EH (cell line): ENCODE results near the gene C10orf143.

Source experiments
- DNase-seq: peaks from one replicate; pipeline ENCODE4 v3.0.0-alpha.2; 2015; ENCODE audit warnings: low read depth

Gene C10orf143

GRCh38 chr10:130052193-130052592 is 58.4 kb downstream of the C10orf143 start:
- DNase-seq = no peak

DNA sequence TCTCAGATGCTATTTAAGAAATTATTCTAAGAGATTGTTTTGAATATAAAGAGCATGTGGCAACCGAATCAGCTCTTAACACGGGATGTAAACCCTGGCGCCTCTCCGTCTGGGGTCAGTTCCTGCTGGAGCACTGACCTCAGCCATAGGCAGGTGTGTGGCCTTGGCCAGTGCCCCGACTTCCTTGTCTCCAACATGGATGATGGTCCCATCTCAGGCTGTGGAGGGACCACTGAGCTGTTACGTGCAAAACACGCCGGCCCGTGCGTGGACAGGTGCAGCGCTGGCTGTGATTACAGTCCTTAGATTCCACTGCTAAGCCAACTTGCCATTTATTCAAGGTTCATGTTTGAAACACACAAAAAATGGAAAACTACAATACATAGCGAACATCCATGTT is 59.9 kb downstream of the C10orf143 start:
- no peak for DNase-seq

DNA sequence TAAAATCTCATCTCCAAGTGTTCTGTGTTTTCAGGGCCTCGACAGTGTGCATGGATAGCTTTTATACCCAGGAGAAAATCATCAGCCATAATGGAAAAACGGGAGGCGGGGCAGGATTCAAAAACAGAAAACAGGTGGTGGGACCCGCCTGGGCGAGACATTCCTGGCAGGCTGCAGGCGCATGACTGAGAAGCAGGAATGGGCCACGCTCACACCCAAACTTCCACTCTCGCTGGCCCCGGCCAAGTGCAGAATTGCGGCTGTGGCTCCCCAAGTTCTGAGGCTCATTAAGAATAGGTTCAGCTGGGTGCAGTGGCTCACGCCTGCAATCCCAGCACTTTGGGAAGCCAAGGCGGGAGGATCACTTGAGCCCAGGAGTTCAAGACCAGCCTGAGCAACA is 60.6 kb downstream of the C10orf143 start:
- no peak for DNase-seq

- DNase-seq = no peak
Measured at GRCh38 chr10:130049244-130049643, 61.4 kb downstream of the C10orf143 start.

GRCh38 chr10:130048081-130048480 is 62.5 kb downstream of the C10orf143 start:
- DNase-seq = no peak

DNA sequence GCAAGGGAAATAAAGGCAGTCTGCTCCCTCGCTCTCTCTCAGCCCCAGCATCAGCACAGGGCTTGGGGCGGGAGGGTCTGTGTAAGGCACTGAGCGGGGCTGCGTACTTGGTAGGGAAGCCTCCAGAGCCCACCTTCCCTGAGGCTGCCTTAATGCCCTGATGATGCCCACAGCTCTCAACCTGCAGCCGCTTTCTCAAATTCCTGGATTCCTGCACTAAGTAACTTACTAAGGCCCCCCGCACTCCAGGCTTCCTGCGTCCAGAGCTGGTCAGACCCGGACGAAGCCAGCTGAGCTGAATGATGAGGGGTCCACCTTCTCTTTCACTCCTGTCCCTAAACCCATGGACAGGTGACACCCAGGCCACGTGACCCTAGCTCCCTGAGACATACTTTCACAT is 63.3 kb downstream of the C10orf143 start:
- no peak for DNase-seq

GRCh38 chr10:130046591-130046990 is 64.0 kb downstream of the C10orf143 start:
- DNase-seq = no peak

- no peak for DNase-seq
Measured at GRCh38 chr10:130045801-130046321, 64.8 kb downstream of the C10orf143 start.

GRCh38 chr10:130045091-130045652 is 65.5 kb downstream of the C10orf143 start:
- peak; percentile 18 for DNase-seq

- no peak for DNase-seq
Measured at GRCh38 chr10:130044067-130045061, 66.3 kb downstream of the C10orf143 start.

DNA sequence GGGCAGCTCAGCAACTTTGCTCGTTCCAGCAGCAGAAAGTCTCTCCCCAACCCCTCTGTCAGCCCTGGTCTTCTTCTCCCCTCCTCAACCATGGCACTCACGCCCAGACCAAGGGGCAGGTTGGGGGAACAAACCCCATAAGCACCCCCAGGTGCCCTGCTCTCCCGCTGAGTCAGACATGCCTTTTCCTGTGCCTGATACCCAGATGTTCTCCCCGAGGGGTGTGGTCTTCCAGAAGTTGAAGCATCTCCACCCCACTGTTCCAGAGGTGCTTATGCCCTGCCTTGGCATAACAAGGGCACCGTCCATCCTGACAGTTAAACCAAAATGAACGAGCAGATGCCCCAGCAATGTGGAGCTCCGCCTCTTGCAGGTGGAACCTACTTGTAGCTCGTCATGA is 67.1 kb downstream of the C10orf143 start:
- DNase-seq = no peak

DNA sequence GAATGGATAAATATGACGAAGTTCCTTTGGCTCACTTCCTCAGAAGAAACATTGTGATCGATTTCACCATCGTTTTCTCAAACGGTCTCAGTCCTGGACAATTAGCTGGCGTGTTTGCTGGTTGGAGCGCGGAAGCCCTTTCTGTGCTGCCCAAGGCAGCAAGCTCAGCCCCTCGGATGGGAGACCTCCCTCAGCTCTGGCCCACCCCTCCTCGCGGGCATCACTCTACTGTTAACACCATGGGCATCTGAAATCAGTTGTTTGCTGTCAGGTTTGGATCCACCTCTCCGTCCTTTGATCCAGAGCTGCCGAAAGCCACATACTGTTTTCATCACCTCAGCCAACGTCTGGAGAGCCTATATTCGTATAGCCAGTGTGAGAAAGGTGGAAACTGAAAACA is 68.2 kb downstream of the C10orf143 start:
- no peak for DNase-seq

DNA sequence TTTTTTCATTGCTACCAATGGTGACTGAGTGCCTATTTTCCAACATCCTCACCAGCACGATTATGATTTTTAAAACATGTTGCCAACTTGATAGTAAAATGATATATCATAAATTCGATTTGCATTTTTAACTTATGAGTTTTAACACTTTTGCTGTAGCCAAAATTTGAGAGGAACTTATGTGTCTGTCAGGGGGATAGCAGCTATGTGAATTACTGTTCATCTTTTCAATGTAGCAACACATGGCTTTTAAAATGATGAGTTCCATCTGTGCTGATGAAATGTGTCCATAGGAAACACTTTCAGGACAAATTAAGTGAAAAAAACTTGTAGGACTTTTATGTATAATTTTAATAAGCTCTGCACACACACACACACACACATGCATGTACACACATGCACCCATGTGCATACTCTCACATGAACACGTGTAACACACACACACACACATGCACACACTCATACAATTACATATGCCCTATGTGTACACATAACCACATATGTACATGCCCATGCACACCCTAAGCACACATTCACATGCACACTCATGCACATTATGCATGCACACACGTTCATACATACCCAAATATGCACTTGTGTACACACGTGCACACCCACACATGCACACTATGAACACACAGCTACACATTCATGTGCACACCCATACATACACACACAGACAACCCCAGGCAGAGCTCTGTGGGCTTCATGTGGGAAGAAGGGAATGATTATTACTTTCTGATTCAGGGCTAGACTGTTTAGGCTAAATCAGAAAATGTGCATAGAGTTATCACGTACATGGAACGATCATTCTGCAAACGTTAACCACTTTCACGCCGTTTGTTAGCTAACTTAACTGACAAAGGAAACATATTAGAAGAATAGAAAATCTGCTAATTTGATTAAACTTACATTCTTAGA is 68.9 kb downstream of the C10orf143 start:
- DNase-seq = no peak

DNA sequence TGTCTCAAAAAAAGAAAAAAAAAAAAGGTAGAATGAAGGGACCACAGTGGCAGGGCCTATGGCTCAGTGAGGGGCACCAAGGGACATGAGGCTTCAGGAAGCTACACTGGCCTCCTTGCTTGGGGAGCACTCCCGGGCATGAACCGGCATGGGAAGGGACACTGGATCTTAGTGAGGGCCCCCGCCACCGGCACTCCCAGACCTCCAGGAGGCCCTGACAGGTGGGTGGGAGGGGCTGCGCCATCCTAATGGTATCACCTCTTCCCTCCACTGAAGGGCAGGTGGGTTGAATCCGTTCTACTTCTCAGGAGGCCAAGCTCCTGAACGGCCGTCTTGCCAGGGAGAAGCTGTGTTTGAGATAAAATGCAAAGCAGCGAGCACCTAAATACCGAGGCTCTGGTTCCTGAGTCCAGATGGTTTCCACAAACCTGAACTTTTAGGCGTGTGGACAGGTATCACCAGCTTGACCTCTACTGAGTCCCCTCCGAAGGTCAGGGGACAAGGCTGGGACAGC is 69.8 kb downstream of the C10orf143 start:
- no peak for DNase-seq

- DNase-seq = no peak
Measured at GRCh38 chr10:130040351-130040750, 70.3 kb downstream of the C10orf143 start.

DNA sequence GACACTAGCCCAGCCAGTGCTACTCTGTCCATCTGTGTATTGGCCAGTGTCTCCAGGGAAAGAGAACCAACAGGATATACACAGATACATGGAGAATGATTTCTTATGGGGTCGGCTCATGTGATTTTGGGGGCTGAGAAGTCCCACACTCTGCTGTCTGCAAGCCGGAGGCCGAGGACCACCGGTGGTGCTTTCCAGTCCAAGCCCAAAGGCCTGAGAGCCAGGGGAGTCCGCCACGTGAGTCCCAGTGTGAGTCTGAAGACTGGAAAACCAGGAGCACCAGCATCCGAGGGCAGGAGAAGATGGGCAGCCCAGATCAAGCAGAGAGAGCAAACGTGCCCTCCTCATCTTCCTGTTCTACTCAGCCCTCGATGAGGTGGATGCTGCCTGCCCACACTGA is 71.5 kb downstream of the C10orf143 start:
- no peak for DNase-seq

DNA sequence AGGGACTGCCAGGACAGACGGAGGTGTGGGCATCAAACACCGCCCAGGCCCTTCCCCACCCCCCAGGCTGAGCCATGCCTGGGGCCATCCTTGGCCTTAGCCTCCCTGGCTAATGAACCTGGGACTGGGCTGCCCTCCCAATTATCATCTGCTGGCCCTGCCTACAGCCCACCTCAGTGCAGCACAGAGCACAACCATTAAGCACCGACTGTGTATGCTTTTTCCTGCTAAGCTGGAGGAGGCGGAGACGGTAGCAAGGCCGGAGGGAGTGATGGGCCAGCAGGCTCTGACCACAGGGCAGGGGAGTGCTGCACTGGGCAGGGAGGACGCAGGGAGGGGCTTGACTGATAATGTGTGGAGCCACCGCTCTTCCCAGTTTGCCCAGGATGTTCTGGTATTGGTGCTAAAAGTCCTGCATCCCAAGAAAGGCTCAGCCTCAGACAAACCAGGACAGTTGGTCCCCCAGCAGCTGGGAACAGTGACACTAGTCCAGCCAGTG is 72.0 kb downstream of the C10orf143 start:
- no peak for DNase-seq

GRCh38 chr10:130038019-130038555 is 72.5 kb downstream of the C10orf143 start:
- DNase-seq = no peak

GRCh38 chr10:130037169-130037661 is 73.4 kb downstream of the C10orf143 start:
- no peak for DNase-seq

DNA sequence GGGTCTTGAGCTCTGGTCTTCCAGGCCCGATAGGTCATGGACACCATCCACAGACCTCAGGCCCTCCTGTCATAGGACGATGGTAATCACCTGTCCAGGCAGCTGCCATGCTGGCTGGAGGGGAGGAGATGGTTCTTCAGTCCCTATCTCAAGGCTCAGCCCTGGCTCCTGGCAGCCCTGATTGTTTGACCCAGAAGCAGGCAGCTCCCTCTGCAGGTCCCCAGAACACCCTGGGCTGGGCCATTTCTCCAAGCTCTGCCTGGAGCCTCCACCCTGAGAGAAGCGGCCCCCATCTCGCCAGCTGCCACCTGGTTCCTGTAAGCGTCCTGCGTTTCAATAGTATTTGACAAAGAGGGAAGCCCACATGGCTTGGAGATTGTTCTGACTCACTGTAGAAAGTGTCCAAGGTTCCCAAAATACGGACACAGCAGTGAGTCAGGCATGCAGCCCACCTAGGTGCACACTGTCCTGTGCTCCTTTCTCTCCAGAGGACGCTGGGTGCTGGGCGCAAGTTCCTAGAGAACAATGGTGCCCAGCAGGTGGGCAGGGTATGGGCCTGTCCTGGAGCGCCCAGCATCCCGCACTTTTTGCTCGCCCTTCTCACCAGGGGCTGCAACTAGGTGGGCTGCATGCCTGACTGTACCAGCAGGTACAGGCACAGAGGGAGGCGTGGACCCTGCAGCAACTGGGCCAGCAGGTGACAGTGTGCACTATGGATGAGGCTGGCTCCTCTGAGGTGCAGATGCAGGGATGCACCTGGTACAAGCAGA is 74.1 kb downstream of the C10orf143 start:
- DNase-seq = no peak
